Mucosa of stomach (tissue), 1 donor: Measurements from ENCODE around the gene DLGAP4.

Experiments
- H3K27me3 ChIP-seq: one replicate; pipeline ENCODE4 v1.7.0; 2013; ENCODE audit warnings: mild to moderate bottlenecking, low read length; ENCODE audit not compliant: control insufficient read depth, insufficient read depth
- H3K36me3 ChIP-seq: one replicate; pipeline ENCODE4 v1.7.0; 2013; ENCODE audit warnings: low read length; ENCODE audit not compliant: control insufficient read depth, insufficient read depth
- H3K4me1 ChIP-seq: one replicate; pipeline ENCODE4 v1.7.0; 2013; ENCODE audit warnings: mild to moderate bottlenecking, low read length; ENCODE audit not compliant: control insufficient read depth, insufficient read depth
- H3K4me3 ChIP-seq: one replicate; pipeline ENCODE4 v1.7.0; 2013; ENCODE audit warnings: low read length
- H3K9ac ChIP-seq: one replicate; pipeline ENCODE4 v1.7.0; 2013; ENCODE audit warnings: mild to moderate bottlenecking, low read length, moderate library complexity
- H3K9me3 ChIP-seq: one replicate; pipeline ENCODE4 v1.7.0; 2013; ENCODE audit warnings: mild to moderate bottlenecking, low read length, moderate library complexity; ENCODE audit not compliant: control insufficient read depth
- donor health status: Pancreatic carcinoma.

DLGAP4 gene

GRCh38 chr20:36281785-36282380 is 24.3 kb upstream of the DLGAP4 start:
- Histone ChIP-seq H3K9me3 (no peaks in the 10 kb centered on the region), H3K4me3 (no peak overlapping the region), H3K27me3 (peaks cover 4% of the 10 kb centered on the region), H3K9ac (no peak overlapping the region), H3K36me3 (no peaks in the 10 kb centered on the region), H3K4me1 (no peaks in the 10 kb centered on the region)

- no peak overlapping the region for H3K4me3 ChIP-seq
- no peak overlapping the region for H3K9ac ChIP-seq
- H3K36me3 ChIP-seq = no peaks in the 10 kb centered on the region
- no peaks in the 10 kb centered on the region for H3K27me3 ChIP-seq
- H3K4me1 ChIP-seq = no peaks in the 10 kb centered on the region
- no peaks in the 10 kb centered on the region for H3K9me3 ChIP-seq
Observed at GRCh38 chr20:36284751-36285150, 21.4 kb upstream of the DLGAP4 start.

DNA sequence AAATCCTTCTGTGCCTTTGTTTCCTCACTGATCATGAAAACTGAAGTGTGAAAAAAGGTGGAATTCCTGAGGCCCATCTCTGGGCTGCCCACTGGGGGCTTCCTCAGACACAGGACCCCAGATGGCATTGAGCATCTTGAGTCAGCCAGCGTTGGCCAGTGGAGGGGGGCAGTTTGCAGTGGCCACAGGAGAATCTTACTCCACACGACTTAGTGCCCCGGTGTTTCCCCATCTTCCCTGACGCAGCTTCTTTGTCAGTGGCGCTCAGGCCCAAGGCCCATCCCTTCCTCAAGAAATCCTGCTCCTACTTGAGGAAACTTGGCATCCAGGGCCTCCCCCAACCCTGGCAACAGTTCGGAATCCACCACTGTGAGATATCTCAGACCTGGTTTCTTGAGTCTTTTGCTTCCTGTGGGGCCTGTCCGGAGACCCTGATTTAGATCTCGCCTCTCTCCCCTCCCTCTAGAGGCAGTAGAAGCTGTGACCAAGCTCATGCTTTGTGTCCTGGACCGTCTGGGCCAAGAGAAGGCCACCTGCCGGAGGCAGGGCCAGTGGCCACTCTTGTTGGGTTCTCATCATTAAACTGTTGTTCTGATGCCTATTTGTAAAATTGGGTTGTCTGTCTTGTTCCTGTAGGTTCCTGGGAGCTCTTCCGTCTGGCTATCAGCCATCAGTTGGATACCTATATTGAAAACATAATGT is 20.2 kb upstream of the DLGAP4 start:
- Histone ChIP-seq H3K4me1 (no peaks in the 10 kb centered on the region), H3K36me3 (no peaks in the 10 kb centered on the region), H3K4me3 (no peak overlapping the region), H3K9me3 (no peaks in the 10 kb centered on the region), H3K9ac (no peak overlapping the region), H3K27me3 (no peaks in the 10 kb centered on the region)

DNA sequence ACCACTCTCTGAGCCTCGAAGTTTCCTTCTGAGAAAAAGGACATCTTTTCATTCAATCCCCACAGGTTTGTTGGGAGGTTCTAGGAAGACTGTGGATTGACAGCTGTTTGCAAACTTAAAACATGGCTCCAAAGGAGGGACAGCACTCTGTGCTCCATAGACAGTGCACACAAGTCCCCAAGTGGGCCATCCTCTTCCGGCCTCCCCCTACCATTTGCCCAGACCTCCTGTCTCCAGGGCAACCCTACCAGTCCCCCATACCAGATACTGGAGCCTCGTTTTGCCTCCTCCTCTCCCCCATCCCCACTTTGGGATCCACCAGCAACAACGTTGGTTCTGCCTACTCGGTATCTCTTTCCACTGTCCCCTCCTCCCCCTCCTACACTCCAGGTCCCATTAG is 8.5 kb upstream of the DLGAP4 start:
- Histone ChIP-seq H3K36me3 (no peaks in the 10 kb centered on the region), H3K27me3 (peaks cover 28% of the 10 kb centered on the region), H3K4me3 (no peak overlapping the region), H3K9me3 (no peaks in the 10 kb centered on the region), H3K4me1 (no peaks in the 10 kb centered on the region), H3K9ac (no peak overlapping the region)

- Histone ChIP-seq H3K27me3 (peaks cover 31% of the 10 kb centered on the region), H3K9me3 (no peaks in the 10 kb centered on the region), H3K4me1 (no peaks in the 10 kb centered on the region), H3K9ac (no peak overlapping the region), H3K4me3 (no peak overlapping the region), H3K36me3 (no peaks in the 10 kb centered on the region)
Observed at GRCh38 chr20:36298061-36298460, 8.1 kb upstream of the DLGAP4 start.

GRCh38 chr20:36298795-36299339 is 7.3 kb upstream of the DLGAP4 start:
- Histone ChIP-seq H3K36me3 (no peaks in the 10 kb centered on the region), H3K9me3 (no peaks in the 10 kb centered on the region), H3K9ac (no peak overlapping the region), H3K4me1 (no peaks in the 10 kb centered on the region), H3K27me3 (peaks cover 38% of the 10 kb centered on the region), H3K4me3 (no peak overlapping the region)

- Histone ChIP-seq H3K4me1 (no peaks in the 10 kb centered on the region), H3K27me3 (peaks cover 43% of the 10 kb centered on the region), H3K9ac (no peak overlapping the region), H3K4me3 (no peak overlapping the region), H3K36me3 (no peaks in the 10 kb centered on the region), H3K9me3 (no peaks in the 10 kb centered on the region)
Observed at GRCh38 chr20:36299459-36299858, 6.7 kb upstream of the DLGAP4 start.

- H3K27me3 ChIP-seq = peaks cover 59% of the 10 kb centered on the region
Observed at GRCh38 chr20:36301359-36302119, 4.6 kb upstream of the DLGAP4 start.

GRCh38 chr20:36303020-36303595 is 3.0 kb upstream of the DLGAP4 start:
- H3K36me3 ChIP-seq = no peaks in the 10 kb centered on the region
- no peak overlapping the region for H3K4me3 ChIP-seq
- no peak overlapping the region for H3K9ac ChIP-seq
- H3K4me1 ChIP-seq = no peaks in the 10 kb centered on the region
- H3K9me3 ChIP-seq = no peaks in the 10 kb centered on the region
- H3K27me3 ChIP-seq = peaks cover 68% of the 10 kb centered on the region

More at GRCh38 chr20:36301359-36302119, 4.6 kb upstream of the DLGAP4 start:
- Histone ChIP-seq H3K9me3 (no peaks in the 10 kb centered on the region), H3K9ac (no peak overlapping the region), H3K4me1 (no peaks in the 10 kb centered on the region), H3K4me3 (no peak overlapping the region), H3K36me3 (no peaks in the 10 kb centered on the region)

- Histone ChIP-seq H3K36me3 (no peaks in the 10 kb centered on the region), H3K4me3 (no peak overlapping the region), H3K9ac (no peak overlapping the region), H3K9me3 (no peaks in the 10 kb centered on the region), H3K4me1 (no peaks in the 10 kb centered on the region), H3K27me3 (peaks cover 65% of the 10 kb centered on the region)
Observed at GRCh38 chr20:36303831-36304230, 2.3 kb upstream of the DLGAP4 start.

- H3K27me3 ChIP-seq = peaks cover 71% of the 10 kb centered on the region
Observed at GRCh38 chr20:36304786-36305495, 1.2 kb upstream of the DLGAP4 start.

More at GRCh38 chr20:36304786-36305495, 1.2 kb upstream of the DLGAP4 start:
- H3K9me3 ChIP-seq = no peaks in the 10 kb centered on the region
- H3K4me1 ChIP-seq = no peaks in the 10 kb centered on the region
- H3K36me3 ChIP-seq = no peaks in the 10 kb centered on the region
- H3K9ac ChIP-seq = no peak overlapping the region
- no peak overlapping the region for H3K4me3 ChIP-seq
